HG03457 (cell line): ENCODE data around the gene RNF38.
"Not testable (repeated sequence)": the region's sequence is repeated elsewhere in the genome, so short reads cannot be mapped to it uniquely, and the experiment has no call there.

Source experiments
- ATAC-seq: cut with Tn5 transposase; IDR thresholded peaks from one replicate; pipeline ENCODE4 v1.9.1; 2021; ENCODE audit warnings: moderate number of reproducible peaks; ENCODE audit not compliant: unreplicated experiment

The RNF38 gene

DNA sequence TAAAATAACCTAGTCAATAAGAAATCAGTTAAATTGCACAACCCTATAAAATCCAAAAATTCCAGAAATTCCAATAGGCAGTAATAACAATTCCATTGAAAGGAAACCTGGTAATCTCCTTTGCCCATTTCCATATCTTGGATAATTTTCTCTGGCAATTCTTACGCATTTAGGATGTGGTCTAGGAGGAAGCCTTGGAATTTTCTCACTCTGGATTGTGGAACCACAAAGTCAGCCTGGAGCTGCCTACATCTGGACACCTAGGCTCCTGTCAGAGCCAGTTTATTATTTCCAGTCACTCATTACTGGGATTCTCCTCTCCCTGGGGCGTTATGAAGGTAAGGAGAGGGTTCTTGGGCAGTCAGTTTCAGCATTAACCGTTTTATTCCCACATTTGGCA lies 101.5 kb downstream of the RNF38 start:
- no peak for ATAC-seq

DNA sequence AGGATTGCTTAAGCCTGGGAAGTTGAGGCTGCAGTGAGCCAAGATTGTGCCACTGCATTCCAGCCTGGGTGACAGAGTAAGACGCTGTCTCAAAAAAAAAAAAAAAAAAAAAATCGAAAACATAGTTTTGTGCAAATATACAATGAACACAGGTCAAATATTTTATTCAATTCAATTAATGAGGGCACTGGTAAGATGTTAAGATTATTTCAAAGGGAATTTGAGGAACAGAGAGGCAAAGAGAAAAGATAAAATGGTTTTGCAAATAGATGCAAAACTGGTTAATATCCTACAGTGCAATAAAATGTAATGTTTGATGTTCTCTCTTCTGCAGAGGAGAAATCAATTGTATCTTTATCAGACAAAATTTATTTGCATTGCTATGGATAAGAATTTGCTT lies 102.3 kb downstream of the RNF38 start:
- ATAC-seq, result no peak

GRCh38 chr9:36294996-36295395 lies 105.1 kb downstream of the RNF38 start:
- ATAC-seq, result not testable (repeated sequence)

GRCh38 chr9:36293918-36294317 lies 106.2 kb downstream of the RNF38 start:
- no peak for ATAC-seq

DNA sequence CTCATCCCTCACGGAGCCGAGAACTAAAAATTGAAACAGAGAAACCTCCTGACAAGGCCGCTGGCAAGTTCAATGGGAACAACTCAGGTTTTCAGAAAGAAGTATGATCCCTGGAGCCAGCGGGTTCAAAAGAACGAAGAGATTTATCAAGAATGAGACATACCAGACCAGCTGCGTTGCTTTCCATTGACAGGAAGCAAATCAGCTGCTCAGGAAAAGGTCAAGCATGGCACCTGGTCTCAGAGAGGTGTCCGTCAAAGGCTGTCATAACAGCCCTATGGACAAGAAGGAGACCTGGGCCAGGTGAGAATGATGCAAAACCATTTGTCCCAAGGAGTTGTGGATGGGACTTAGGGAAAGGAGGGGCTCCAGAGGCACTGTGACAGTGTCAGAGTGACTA lies 106.9 kb downstream of the RNF38 start:
- no peak for ATAC-seq

- ATAC-seq, result no peak
These were observed 107.4 kb downstream of the RNF38 start for GRCh38 chr9:36292641-36293040.

- ATAC-seq, result no peak
These were observed 109.1 kb downstream of the RNF38 start for GRCh38 chr9:36290996-36291395.

GRCh38 chr9:36289836-36290435 lies 110.1 kb downstream of the RNF38 start:
- ATAC-seq, result no peak

DNA sequence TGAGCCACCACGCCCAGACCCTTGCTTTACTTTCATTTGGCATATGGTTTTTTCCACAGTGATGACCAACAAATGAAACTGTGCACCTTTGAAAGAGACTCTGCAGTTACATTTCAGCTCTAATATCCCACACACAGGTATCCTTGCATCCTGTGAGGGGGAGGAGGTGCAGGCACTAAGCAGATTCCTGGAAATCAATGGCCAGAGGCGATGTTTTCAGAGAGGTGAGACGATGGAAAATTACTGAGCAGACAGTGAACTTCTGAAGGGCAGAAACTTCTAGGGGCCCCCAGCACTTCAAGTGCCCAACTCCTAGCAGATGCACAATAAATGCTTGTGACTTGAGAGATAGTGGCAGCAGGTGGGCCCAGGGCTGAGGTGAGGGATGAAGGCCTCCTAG lies 112.0 kb downstream of the RNF38 start:
- ATAC-seq, result no peak
